ENCODE data around the gene PCDHGC3. TPM values are rescaled to one million over a fixed set of nuclear protein-coding genes. Genes with fewer than 3 reads are reported as not detected.

PCDHGC3 gene
- total and polyA plus RNA-seq, 2 of the 4 experiments (the other 2 are of a cell fraction): 21.1 to 72.1 TPM

DNA sequence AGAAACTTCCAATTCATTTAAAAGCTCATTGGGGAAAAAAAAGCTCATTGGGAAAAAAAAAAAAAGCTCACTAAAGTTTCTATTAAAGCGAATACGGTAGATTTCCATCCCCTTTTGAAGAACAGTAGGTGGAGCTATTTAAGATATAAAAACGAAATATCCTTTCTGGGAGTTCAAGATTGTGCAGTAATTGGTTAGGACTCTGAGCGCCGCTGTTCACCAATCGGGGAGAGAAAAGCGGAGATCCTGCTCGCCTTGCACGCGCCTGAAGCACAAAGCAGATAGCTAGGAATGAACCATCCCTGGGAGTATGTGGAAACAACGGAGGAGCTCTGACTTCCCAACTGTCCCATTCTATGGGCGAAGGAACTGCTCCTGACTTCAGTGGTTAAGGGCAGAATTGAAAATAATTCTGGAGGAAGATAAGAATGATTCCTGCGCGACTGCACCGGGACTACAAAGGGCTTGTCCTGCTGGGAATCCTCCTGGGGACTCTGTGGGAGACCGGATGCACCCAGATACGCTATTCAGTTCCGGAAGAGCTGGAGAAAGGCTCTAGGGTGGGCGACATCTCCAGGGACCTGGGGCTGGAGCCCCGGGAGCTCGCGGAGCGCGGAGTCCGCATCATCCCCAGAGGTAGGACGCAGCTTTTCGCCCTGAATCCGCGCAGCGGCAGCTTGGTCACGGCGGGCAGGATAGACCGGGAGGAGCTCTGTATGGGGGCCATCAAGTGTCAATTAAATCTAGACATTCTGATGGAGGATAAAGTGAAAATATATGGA is 45.2 kb upstream of the PCDHGC3 start, which contains the start of gene PCDHGA12:
TSS of gene PCDHGA12 (plus strand) at position 176 of the 782 bp plus-strand sequence. CDS start at position 429, 253 bp downstream.
- Histone ChIP-seq H3K9ac (ENCODE audit: low read depth, low read length) (no peak within 1 kb of the TSS), H3K56ac (ENCODE audit: extremely low read depth, insufficient read depth, low read length) (no peak within 1 kb of the TSS), H4K8ac (ENCODE audit: low read depth in 2 of 2, low read length in 2 of 2) (peak within 1 kb of the TSS in 1 of 2 experiments; percentile 42; a peak in 1 of 4 replicates), H2AFZ (replicated peaks; ENCODE audit: low read length, poor library complexity) (peak within 1 kb of the TSS; percentile 52), H4K91ac (ENCODE audit: insufficient read depth, low read depth, low read length) (no peak within 1 kb of the TSS), H3K4ac (ENCODE audit: low read depth, low read length) (peak within 1 kb of the TSS; percentile 40; the same call in 1 of the 2 replicates), H3K4me2 (ENCODE audit: low read depth, low read length) (peak within 1 kb of the TSS; percentile 33), H3K14ac (replicated peaks; ENCODE audit: low read depth, low read length) (no peak within 1 kb of the TSS; the same call in 1 of the 2 replicates), H2BK120ac (ENCODE audit: low read depth, low read length) (no peak within 1 kb of the TSS), H2AK9ac (replicated peaks; ENCODE audit: low read depth, low read length, poor library complexity) (peak within 1 kb of the TSS; percentile 31), H3K79me1 (ENCODE audit: low read depth in 1 of 2, low read length in 2 of 2) (peaks cover 17 to 22% of the 10 kb centered on the region in 2 experiments; a peak in 3 of 4 replicates), H3K27ac (ENCODE audit: insufficient read depth, low read length) (peak within 1 kb of the TSS; percentile 68), H2BK15ac (ENCODE audit: low read depth, low read length) (no peak within 1 kb of the TSS), H3K18ac (ENCODE audit: low read depth, low read length) (no peak within 1 kb of the TSS), H3K27me3 (ENCODE audit: control insufficient read depth, insufficient read depth, low read length) (no peaks in the 10 kb centered on the region), H3K9me3 (ENCODE audit: control insufficient read depth, insufficient read depth, low read length) (peaks cover 41% of the 10 kb centered on the region; the same call in 1 of the 2 replicates), H3K4me3 (ENCODE audit: insufficient read depth, low read depth, low read length) (peak within 1 kb of the TSS; percentile 23), H3K9me1 (ENCODE audit: insufficient read depth, low read length) (no peaks in the 10 kb centered on the region), H4K20me1 (ENCODE audit: insufficient read depth, low read length) (no peaks in the 10 kb centered on the region), H2AK5ac (ENCODE audit: low read depth, low read length) (no peak within 1 kb of the TSS), H2BK5ac (ENCODE audit: low read depth, low read length, poor library complexity, severe bottlenecking) (peak within 1 kb of the TSS; percentile 27), H3K4me1 (ENCODE audit: control insufficient read depth, insufficient read depth, low read length) (no peaks in the 10 kb centered on the region; the same call in 1 of the 2 replicates), H4K5ac (ENCODE audit: low read depth, low read length) (peak within 1 kb of the TSS; percentile 39), H3K23ac (ENCODE audit: low read depth, low read length) (no peak within 1 kb of the TSS), H3K36me3 (ENCODE audit: control insufficient read depth, insufficient read depth, low read length) (peaks cover 21% of the 10 kb centered on the region), H2BK20ac (ENCODE audit: low read depth, low read length) (no peak within 1 kb of the TSS)
- 39% methylated on average over 23 of the region's 33 CpGs; no CpG with 5 or more reads in 1 of the 2 experiments for WGBS, 2 experiments (ENCODE audit: extremely low coverage in 2 of 2, insufficient read length in 1 of 2)
- ChIA-PET POLR2A (ENCODE audit: unreplicated experiment) (no interaction called here), CTCF (interaction anchor here (0.6 to 1.7 kb wide), 6 partner anchors 9 to 127 kb away, joined by 3 to 6 read pairs (median 5); partner anchors contain the start of genes PCDHGA11 and PCDHGB7)
- DNase-seq (peak; percentile 87), ATAC-seq (ENCODE audit: low read depth) (peak; percentile 85)
- dilution Hi-C loops (cut with HindIII; ENCODE audit: low sequenced_read_pairs, unreplicated experiment): no loop called here
- no TSS peak for BruUV-seq (replicated peaks)
- intact Hi-C loops (cut with micrococcal nuclease): loop anchor here (2.0 to 5.0 kb wide), 3 partner anchors 47 to 94 kb away; partner anchors contain the start of gene PCDHGC3
- in situ Hi-C loops (cut with MboI; ENCODE audit: low sequenced_read_pairs): no loop called here
- peak; percentile 70 for TF ChIP-seq SMC3 (IDR thresholded peaks at IDR 0.05; ENCODE audit: low read depth, low read length)
- TF ChIP-seq, protein P1, sequence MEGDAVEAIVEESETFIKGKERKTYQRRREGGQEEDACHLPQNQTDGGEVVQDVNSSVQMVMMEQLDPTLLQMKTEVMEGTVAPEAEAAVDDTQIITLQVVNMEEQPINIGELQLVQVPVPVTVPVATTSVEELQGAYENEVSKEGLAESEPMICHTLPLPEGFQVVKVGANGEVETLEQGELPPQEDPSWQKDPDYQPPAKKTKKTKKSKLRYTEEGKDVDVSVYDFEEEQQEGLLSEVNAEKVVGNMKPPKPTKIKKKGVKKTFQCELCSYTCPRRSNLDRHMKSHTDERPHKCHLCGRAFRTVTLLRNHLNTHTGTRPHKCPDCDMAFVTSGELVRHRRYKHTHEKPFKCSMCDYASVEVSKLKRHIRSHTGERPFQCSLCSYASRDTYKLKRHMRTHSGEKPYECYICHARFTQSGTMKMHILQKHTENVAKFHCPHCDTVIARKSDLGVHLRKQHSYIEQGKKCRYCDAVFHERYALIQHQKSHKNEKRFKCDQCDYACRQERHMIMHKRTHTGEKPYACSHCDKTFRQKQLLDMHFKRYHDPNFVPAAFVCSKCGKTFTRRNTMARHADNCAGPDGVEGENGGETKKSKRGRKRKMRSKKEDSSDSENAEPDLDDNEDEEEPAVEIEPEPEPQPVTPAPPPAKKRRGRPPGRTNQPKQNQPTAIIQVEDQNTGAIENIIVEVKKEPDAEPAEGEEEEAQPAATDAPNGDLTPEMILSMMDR (conservative IDR thresholded peaks at IDR 0.05; ENCODE audit: low read depth, low read length): peak; percentile 71
- TF ChIP-seq FOS (IDR thresholded peaks at IDR 0.05; ENCODE audit: low read depth, low read length): no peak
- TF ChIP-seq, protein P2, sequence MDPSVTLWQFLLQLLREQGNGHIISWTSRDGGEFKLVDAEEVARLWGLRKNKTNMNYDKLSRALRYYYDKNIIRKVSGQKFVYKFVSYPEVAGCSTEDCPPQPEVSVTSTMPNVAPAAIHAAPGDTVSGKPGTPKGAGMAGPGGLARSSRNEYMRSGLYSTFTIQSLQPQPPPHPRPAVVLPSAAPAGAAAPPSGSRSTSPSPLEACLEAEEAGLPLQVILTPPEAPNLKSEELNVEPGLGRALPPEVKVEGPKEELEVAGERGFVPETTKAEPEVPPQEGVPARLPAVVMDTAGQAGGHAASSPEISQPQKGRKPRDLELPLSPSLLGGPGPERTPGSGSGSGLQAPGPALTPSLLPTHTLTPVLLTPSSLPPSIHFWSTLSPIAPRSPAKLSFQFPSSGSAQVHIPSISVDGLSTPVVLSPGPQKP (IDR thresholded peaks at IDR 0.05; ENCODE audit: borderline replicate concordance, low read depth, low read length): no peak
- peak; percentile 75 for TF ChIP-seq RAD21 (IDR thresholded peaks at IDR 0.05; ENCODE audit: low read length)
- TF ChIP-seq CHD1 (IDR thresholded peaks at IDR 0.05; ENCODE audit: low read depth, low read length): no peak
- TF ChIP-seq RFX5 (IDR thresholded peaks at IDR 0.05; ENCODE audit: low read depth, low read length): no peak
- TF ChIP-seq BHLHE40 (IDR thresholded peaks at IDR 0.05; ENCODE audit: low read depth, low read length): 0 out of 2 replicates have a peak, but pooled peaks have one; percentile 14
- TF ChIP-seq MAFK (IDR thresholded peaks at IDR 0.05; ENCODE audit: low read depth, low read length): no peak
- TF ChIP-seq NFE2L2 (IDR thresholded peaks at IDR 0.05; ENCODE audit: low read depth, low read length): no peak
- TF ChIP-seq POLR2A (IDR thresholded peaks at IDR 0.05; ENCODE audit: low read depth, low read length): no peak
- no peak for TF ChIP-seq RCOR1 (IDR thresholded peaks at IDR 0.05; ENCODE audit: insufficient replicate concordance, low read length)
- TF ChIP-seq, protein P3, sequence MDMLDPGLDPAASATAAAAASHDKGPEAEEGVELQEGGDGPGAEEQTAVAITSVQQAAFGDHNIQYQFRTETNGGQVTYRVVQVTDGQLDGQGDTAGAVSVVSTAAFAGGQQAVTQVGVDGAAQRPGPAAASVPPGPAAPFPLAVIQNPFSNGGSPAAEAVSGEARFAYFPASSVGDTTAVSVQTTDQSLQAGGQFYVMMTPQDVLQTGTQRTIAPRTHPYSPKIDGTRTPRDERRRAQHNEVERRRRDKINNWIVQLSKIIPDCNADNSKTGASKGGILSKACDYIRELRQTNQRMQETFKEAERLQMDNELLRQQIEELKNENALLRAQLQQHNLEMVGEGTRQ (IDR thresholded peaks at IDR 0.05; ENCODE audit: low read depth, low read length): no peak
- no peak for TF ChIP-seq MAZ (IDR thresholded peaks at IDR 0.05; ENCODE audit: borderline replicate concordance, low read depth, low read length)

Measured in IMR-90 (cell line).